ENCODE measurements around the gene PRDM15.

The PRDM15 gene

GRCh38 chr21:41771625-41771945 lies 107.6 kb downstream of the PRDM15 start:
- peaks cover 13 to 19% (median 17%) of the 10 kb centered on the region in 10 experiments for H3K4me1 ChIP-seq
- no peak overlapping the region for H3K27ac ChIP-seq
- H3K9me3 ChIP-seq (replicated peaks in 1 of 11): peaks cover 0 to 6% (median 3%) of the 10 kb centered on the region in 11 experiments; a peak in 9 of 22 replicates
- peaks cover 36 to 47% (median 42%) of the 10 kb centered on the region in 11 experiments for H3K27me3 ChIP-seq
- no peak overlapping the region for H3K4me2 ChIP-seq
- no peak overlapping the region for H3K4me3 ChIP-seq
- TF ChIP-seq Cebpa-rat (IDR thresholded peaks at IDR 0.05): no peak
- peaks cover 0 to 25% (median 5%) of the 10 kb centered on the region in 11 experiments; a peak in 6 of 22 replicates for H4K20me1 ChIP-seq
- no peaks in the 10 kb centered on the region for H3K36me3 ChIP-seq
- H3K9ac ChIP-seq: no peak overlapping the region

GRCh38 chr21:41770901-41771624 lies 108.1 kb downstream of the PRDM15 start:
- peaks cover 13 to 19% (median 17%) of the 10 kb centered on the region in 10 experiments for H3K4me1 ChIP-seq
- H3K36me3 ChIP-seq: no peaks in the 10 kb centered on the region
- H3K4me2 ChIP-seq: no peak overlapping the region
- H3K9me3 ChIP-seq (replicated peaks in 1 of 11): peaks cover 0 to 11% (median 8%) of the 10 kb centered on the region in 11 experiments; a peak in 14 of 22 replicates
- H3K4me3 ChIP-seq: no peak overlapping the region
- no peak overlapping the region for H3K9ac ChIP-seq
- peaks cover 0 to 30% (median 5%) of the 10 kb centered on the region in 11 experiments; a peak in 7 of 22 replicates for H4K20me1 ChIP-seq
- no peak overlapping the region for H3K27ac ChIP-seq
- peaks cover 41 to 52% (median 48%) of the 10 kb centered on the region in 11 experiments for H3K27me3 ChIP-seq
- no peak for TF ChIP-seq Cebpa-rat (IDR thresholded peaks at IDR 0.05)

DNA sequence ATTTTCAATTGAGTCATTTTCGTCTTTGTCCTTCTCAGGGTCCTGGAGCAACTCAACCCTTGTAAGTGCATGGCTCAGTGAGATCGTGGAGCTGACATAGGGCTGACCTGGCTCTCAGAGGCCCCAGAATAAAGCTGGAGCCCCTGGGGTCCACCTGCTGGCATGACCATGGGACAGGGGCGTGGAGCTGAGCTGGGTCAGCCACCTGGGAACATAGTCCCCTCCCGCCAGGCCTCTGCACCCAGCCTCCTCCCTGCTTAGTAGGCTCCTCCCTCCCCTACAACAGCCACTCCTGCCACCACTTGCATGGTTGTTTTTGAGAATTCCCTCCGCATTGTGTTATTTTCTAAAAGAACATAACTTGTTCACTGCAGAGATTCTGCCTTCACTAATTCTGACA lies 109.2 kb downstream of the PRDM15 start:
- peaks cover 0 to 34% (median 5%) of the 10 kb centered on the region in 11 experiments; a peak in 7 of 22 replicates for H4K20me1 ChIP-seq
- H3K4me3 ChIP-seq: no peak overlapping the region
- no peak for TF ChIP-seq Cebpa-rat (IDR thresholded peaks at IDR 0.05)
- H3K4me2 ChIP-seq: no peak overlapping the region
- no peak overlapping the region for H3K27ac ChIP-seq
- no peaks in the 10 kb centered on the region for H3K36me3 ChIP-seq
- H3K27me3 ChIP-seq: peaks cover 52 to 64% (median 59%) of the 10 kb centered on the region in 11 experiments
- no peak overlapping the region for H3K9ac ChIP-seq
- peaks cover 13 to 19% (median 17%) of the 10 kb centered on the region in 10 experiments for H3K4me1 ChIP-seq
- H3K9me3 ChIP-seq (replicated peaks in 1 of 11): peaks cover 0 to 15% (median 11%) of the 10 kb centered on the region in 11 experiments; a peak in 14 of 22 replicates

GRCh38 chr21:41769521-41769920 lies 109.6 kb downstream of the PRDM15 start:
- H3K4me2 ChIP-seq: no peak overlapping the region
- H3K27me3 ChIP-seq: peaks cover 57 to 68% (median 63%) of the 10 kb centered on the region in 11 experiments
- H3K9me3 ChIP-seq (replicated peaks in 1 of 11): peaks cover 0 to 15% (median 11%) of the 10 kb centered on the region in 11 experiments; a peak in 14 of 22 replicates
- H3K4me3 ChIP-seq: no peak overlapping the region
- H3K27ac ChIP-seq: no peak overlapping the region
- no peak for TF ChIP-seq Cebpa-rat (IDR thresholded peaks at IDR 0.05)
- no peaks in the 10 kb centered on the region for H3K36me3 ChIP-seq
- H4K20me1 ChIP-seq: peaks cover 0 to 34% (median 5%) of the 10 kb centered on the region in 11 experiments; a peak in 7 of 22 replicates
- no peak overlapping the region for H3K9ac ChIP-seq
- peaks cover 13 to 19% (median 17%) of the 10 kb centered on the region in 10 experiments for H3K4me1 ChIP-seq

DNA sequence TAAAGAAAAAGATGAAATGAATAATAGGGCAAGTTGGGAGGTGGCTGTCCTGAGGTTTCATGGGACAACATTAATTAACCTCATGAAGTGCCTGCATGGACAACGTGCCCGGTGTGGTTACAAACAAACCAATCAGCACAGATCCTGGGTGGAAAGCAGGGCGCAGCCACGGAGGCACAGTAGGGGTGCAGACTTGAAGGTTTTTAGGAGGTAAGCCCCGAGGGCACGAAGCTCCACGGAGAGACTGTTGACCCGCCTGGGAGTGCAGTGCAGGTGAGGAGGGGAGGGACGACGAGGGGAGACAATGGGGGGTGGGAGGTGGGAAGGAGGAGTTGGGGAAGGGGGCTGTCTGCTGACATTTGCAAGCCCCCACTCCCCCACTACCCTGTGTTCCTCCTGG lies 110.0 kb downstream of the PRDM15 start:
- Histone ChIP-seq H3K4me1 (peaks cover 13 to 19% (median 17%) of the 10 kb centered on the region in 10 experiments), H3K27me3 (peaks cover 61 to 72% (median 67%) of the 10 kb centered on the region in 11 experiments), H3K9ac (no peak overlapping the region), H3K27ac (no peak overlapping the region), H3K36me3 (no peaks in the 10 kb centered on the region), H4K20me1 (peaks cover 0 to 34% (median 5%) of the 10 kb centered on the region in 11 experiments; a peak in 7 of 22 replicates), H3K9me3 (replicated peaks in 1 of 11) (peaks cover 0 to 15% (median 11%) of the 10 kb centered on the region in 11 experiments; a peak in 14 of 22 replicates), H3K4me2 (peak overlapping the region; percentile 58 to 82 (median 74); a peak in 21 of 22 replicates), H3K4me3 (peak overlapping the region in 2 of 10 experiments; percentile 17 to 33; a peak in 3 of 20 replicates)
- no peak for TF ChIP-seq Cebpa-rat (IDR thresholded peaks at IDR 0.05)

- H3K9me3 ChIP-seq (replicated peaks in 1 of 11): peaks cover 0 to 15% (median 11%) of the 10 kb centered on the region in 11 experiments; a peak in 14 of 22 replicates
- H4K20me1 ChIP-seq: peaks cover 0 to 34% (median 5%) of the 10 kb centered on the region in 11 experiments; a peak in 8 of 22 replicates
- no peak overlapping the region for H3K9ac ChIP-seq
- H3K36me3 ChIP-seq: no peaks in the 10 kb centered on the region
- H3K4me1 ChIP-seq: peaks cover 13 to 19% (median 17%) of the 10 kb centered on the region in 10 experiments
- H3K27ac ChIP-seq: no peak overlapping the region
- peaks cover 66 to 78% (median 73%) of the 10 kb centered on the region in 11 experiments for H3K27me3 ChIP-seq
- peak overlapping the region in 8 of 10 experiments; percentile 1 to 45 (median 25); a peak in 12 of 20 replicates for H3K4me3 ChIP-seq
- TF ChIP-seq Cebpa-rat (IDR thresholded peaks at IDR 0.05): no peak
- H3K4me2 ChIP-seq: peak overlapping the region; percentile 58 to 82 (median 74)
Measured at GRCh38 chr21:41768437-41769042, 110.6 kb downstream of the PRDM15 start.

DNA sequence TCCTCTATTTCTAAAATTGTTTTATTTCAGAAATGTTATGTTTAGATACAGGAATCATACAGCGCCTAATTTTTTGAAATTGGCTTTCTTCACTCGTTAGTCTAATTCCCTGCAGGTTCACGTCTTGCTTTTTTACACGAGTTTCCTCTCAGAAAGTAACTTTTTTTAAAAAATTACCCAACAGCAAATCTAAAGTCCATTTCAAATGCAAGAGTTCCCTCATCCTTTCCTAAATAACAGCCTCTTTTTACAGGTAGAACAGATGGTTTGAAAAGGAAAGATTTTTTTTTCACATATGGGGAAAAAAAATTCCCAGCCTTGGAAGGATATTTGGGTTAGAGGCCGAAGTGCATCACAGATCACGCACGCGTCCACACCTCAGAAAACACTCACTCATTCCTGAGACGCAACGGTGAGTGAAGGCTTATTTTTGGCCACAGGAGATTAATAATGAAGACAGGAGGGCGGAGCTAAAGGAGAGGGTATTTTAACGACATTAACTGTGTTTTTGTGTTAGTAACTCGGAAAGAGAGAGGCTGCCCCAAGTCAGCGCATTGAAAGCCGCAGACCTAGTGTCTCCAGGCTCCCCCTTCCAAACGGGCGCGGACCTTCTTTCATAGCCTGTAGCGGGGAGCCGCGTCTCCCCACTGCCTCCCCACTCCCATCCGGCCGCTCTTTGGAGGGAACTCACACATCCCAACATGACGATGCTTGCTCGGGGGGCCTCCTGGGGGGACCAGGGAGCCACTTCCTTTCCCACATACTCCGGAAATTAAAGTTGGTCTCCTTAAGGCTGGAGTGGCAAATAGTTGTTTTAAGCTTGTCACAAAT lies 111.3 kb downstream of the PRDM15 start:
- no peak overlapping the region for H3K9ac ChIP-seq
- no peaks in the 10 kb centered on the region for H3K36me3 ChIP-seq
- H3K27me3 ChIP-seq: peaks cover 74 to 85% (median 80%) of the 10 kb centered on the region in 11 experiments
- H3K27ac ChIP-seq: no peak overlapping the region
- H3K9me3 ChIP-seq (replicated peaks in 1 of 11): peaks cover 0 to 15% (median 11%) of the 10 kb centered on the region in 11 experiments; a peak in 14 of 22 replicates
- H3K4me1 ChIP-seq: peaks cover 13 to 19% (median 17%) of the 10 kb centered on the region in 10 experiments
- peak overlapping the region; percentile 58 to 82 (median 74) for H3K4me2 ChIP-seq
- peaks cover 0 to 34% (median 5%) of the 10 kb centered on the region in 11 experiments; a peak in 8 of 22 replicates for H4K20me1 ChIP-seq
- no peak for TF ChIP-seq Cebpa-rat (IDR thresholded peaks at IDR 0.05)
- peak overlapping the region in 6 of 10 experiments; percentile 7 to 45 (median 28); a peak in 8 of 20 replicates for H3K4me3 ChIP-seq

DNA sequence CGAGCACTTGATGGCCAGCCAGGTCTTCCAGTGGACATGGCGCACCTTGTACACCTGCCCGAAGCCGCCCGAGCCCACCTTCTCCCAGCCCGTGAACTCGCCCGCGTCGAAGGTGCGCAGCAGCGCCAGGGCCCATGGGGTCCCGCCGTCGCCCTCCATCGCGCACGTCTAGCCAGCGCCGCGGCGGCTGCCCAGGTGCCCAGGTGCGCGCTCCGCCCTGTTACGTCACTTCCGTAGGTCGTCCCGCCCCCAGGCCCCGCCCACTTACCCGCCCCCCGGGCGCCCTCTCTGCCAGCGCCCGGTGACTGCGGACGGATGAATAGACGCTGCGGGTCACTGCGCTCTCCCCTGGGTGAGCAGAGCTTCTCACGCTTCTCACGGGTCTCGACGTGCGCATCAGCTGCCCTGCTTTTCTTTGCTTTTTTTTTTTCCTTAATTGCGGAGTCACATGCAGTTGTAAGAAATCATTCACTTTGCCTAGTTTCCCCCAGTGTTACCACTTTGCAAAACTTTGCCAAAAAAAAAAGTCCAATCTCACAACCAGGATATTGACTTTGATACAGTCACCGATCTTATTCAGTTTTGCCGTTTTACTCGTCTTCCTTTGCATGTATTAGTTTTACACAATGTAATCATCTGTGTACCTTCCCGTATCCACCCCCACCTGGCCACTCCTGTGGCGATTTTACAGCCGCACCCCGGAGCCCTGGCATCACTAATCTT lies 112.1 kb downstream of the PRDM15 start, which contains the start of gene RIPK4:
RIPK4 (minus strand) TSS at position 170 of the 723 bp plus-strand sequence; CDS start at position 159, 11 bp downstream.
- no peak for TF ChIP-seq Cebpa-rat (IDR thresholded peaks at IDR 0.05)
- Histone ChIP-seq H3K27me3 (peaks cover 81 to 92% (median 88%) of the 10 kb centered on the region in 11 experiments), H3K9me3 (replicated peaks in 1 of 11) (peaks cover 0 to 15% (median 11%) of the 10 kb centered on the region in 11 experiments; a peak in 14 of 22 replicates), H4K20me1 (peaks cover 0 to 34% (median 5%) of the 10 kb centered on the region in 11 experiments; a peak in 8 of 22 replicates), H3K4me1 (peaks cover 13 to 19% (median 17%) of the 10 kb centered on the region in 10 experiments), H3K36me3 (no peaks in the 10 kb centered on the region), H3K4me3 (peak within 1 kb of the TSS in 4 of 10 experiments; percentile 7 to 45 (median 28); a peak in 6 of 20 replicates), H3K9ac (no peak within 1 kb of the TSS), H3K4me2 (peak within 1 kb of the TSS; percentile 58 to 82 (median 74)), H3K27ac (no peak within 1 kb of the TSS)

Measured in BLaER1 treated with 17β-estradiol and CSF1 and Interleukin-3, amounts not matched to agents 10 nM and 100 nM (cell line).